Psoas muscle (tissue), 8 donors: ENCODE measurements around the gene IGSF9. TPM values are rescaled to one million over a fixed set of nuclear protein-coding genes. Genes with fewer than 3 reads are reported as not detected.

Experiments used
- ATAC-seq, 4 donors: fragments of 200-7000 bp; cut with Tn5 transposase; one replicate each; pipeline ENCODE4 v1.9.1; 2020; ENCODE audit warnings: moderate library complexity in 3 of 4, mild to moderate bottlenecking in 2 of 4
- DNase-seq, 2 donors: peaks; one replicate each; pipeline ENCODE4 v3.0.0-alpha.2; 2020
- H3K27ac ChIP-seq: fragments of 200-600 bp; one replicate; pipeline ENCODE4 v1.8.0; 2022
- H3K27me3 ChIP-seq, 3 donors: fragments of 200-600 bp in 1 of 3; one replicate each; pipeline versions ENCODE4 v1.6.1 to v1.8.0; 2013 to 2022; ENCODE audit warnings: low read length in 2 of 3, mild to moderate bottlenecking in 2 of 3, moderate library complexity in 1 of 3; ENCODE audit not compliant: insufficient read depth in 3 of 3
- H3K36me3 ChIP-seq, 2 donors: fragments of 200-600 bp in 1 of 2; one replicate each; pipeline versions ENCODE4 v1.6.1 to v1.8.0; 2013 to 2022; ENCODE audit warnings: low read depth in 1 of 2, mild to moderate bottlenecking in 1 of 2, moderate library complexity in 1 of 2; ENCODE audit not compliant: insufficient read depth in 1 of 2
- H3K4me1 ChIP-seq: fragments of 200-600 bp; one replicate; pipeline ENCODE4 v1.8.0; 2022
- H3K4me3 ChIP-seq: fragments of 200-600 bp; one replicate; pipeline ENCODE4 v1.8.0; 2022; ENCODE audit warnings: mild to moderate bottlenecking
- H3K9me3 ChIP-seq: fragments of 200-600 bp; one replicate; pipeline ENCODE4 v1.8.0; 2022
- CTCF ChIP-seq: fragments of 200-600 bp; IDR thresholded peaks from one replicate; pipeline ENCODE4 v1.8.0; 2022; ENCODE audit warnings: antibody characterized with exemption
- WGBS, 3 donors: extraction: QIAGEN DNeasy Blood & Tissue Kit; methylation state at CpG; one replicate each; pipeline versions ENCODE4 v1.1.6 to v1.1.7; 2013; 5-methylcytosine and 5-hydroxymethylcytosine counted together
- intact Hi-C, 2 donors: fragments of 100-400 bp; cut with DNase I; formaldehyde crosslinking; loops; one replicate each; pipeline versions ENCODE4 v1.11.0 to v1.14.2; 2022
- polyA plus RNA-seq, 3 donors: library from polyadenylated mRNA; stranded (reverse); fragments of 200-250 nt; gene quantifications; one replicate each; pipeline ENCODE4 v1.2.3, GENCODE V29; 2013
- total RNA-seq, 4 donors: library from RNA; stranded (reverse); fragmentation: NEBNext Ultra II Directional in 2 of 4; extraction: Animal tissue kit (Norgen Biotek cat#: 25700) in 2 of 4; gene quantifications; one replicate each; pipeline versions ENCODE4 v1.2.1 to v1.2.4, GENCODE V29; 2021 to 2023
- donor health status: healthy with polysubstance abuse.
- donor health status: DM: no; HTN: no; CAD: no; lungs with moderate emphysema.
- donor health status: Bipolar disorder and iron deficiency.
- donor health status: healthy.
- donor health status: DM: yes; HTN: yes; CAD: no.
- donor health status: DM: no; HTN: no; CAD: no.
- donor health status: DM: no; HTN: no; CAD: no.
- donor health status: DM: yes; HTN: yes; CAD: no.

IGSF9 gene
- total and polyA plus RNA-seq, 7 donors: 0.01 TPM; not detected in 5

DNA sequence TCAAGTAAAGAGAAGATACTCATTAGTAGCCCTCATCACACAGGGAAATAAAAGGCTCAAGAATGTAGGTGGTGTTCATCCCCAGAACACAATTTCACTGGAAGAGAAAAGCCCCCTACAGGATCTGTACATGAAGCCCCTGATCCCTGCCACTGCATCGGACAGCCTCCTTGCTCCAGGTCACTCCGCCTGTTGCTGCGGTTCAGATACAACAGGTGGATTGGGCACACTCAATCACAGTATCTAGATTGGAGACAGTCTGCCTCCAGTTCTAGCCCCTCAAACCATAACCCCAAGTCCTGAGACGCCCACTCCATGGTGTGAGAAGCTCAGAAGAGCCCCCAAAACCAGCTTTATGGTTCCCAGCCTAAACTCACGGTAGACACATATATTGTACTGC, 7.5 kb upstream of the IGSF9 start:
- intact Hi-C loops: no loop called here
- WGBS, 3 donors: 78 to 89% (median 79%) methylated on average over 5 of the region's 5 CpGs
- Histone ChIP-seq H3K4me3 (no peak overlapping the region), H3K9me3 (no peaks in the 10 kb centered on the region), H3K27ac (no peak overlapping the region), H3K4me1 (no peaks in the 10 kb centered on the region), H3K36me3 (no peaks in the 10 kb centered on the region), H3K27me3 (peaks cover 0 to 22% (median 0%) of the 10 kb centered on the region in 3 donors)
- DNase-seq: no peak
- ATAC-seq: no peak
- TF ChIP-seq CTCF: no peak

- Histone ChIP-seq H3K4me1 (no peaks in the 10 kb centered on the region), H3K27me3 (peaks cover 0 to 22% (median 0%) of the 10 kb centered on the region in 3 donors), H3K27ac (no peak overlapping the region), H3K36me3 (no peaks in the 10 kb centered on the region), H3K4me3 (no peak overlapping the region), H3K9me3 (no peaks in the 10 kb centered on the region)
- intact Hi-C loops: no loop called here
- no peak for TF ChIP-seq CTCF
- no peak for DNase-seq
- no peak for ATAC-seq
- WGBS, 3 donors: 67 to 78% (median 73%) methylated on average over 1 of the region's 1 CpG
Observed at GRCh38 chr1:159951551-159951950, 6.1 kb upstream of the IGSF9 start.

GRCh38 chr1:159951016-159951415, 5.6 kb upstream of the IGSF9 start:
- intact Hi-C loops: no loop called here
- H3K9me3 ChIP-seq: no peaks in the 10 kb centered on the region
- no peak for TF ChIP-seq CTCF
- no peak overlapping the region for H3K27ac ChIP-seq
- WGBS, 3 donors: 40 to 68% (median 58%) methylated on average over 2 of the region's 2 CpGs
- no peak overlapping the region for H3K4me3 ChIP-seq
- peaks cover 0 to 22% (median 0%) of the 10 kb centered on the region in 3 donors for H3K27me3 ChIP-seq
- H3K4me1 ChIP-seq: no peaks in the 10 kb centered on the region
- no peaks in the 10 kb centered on the region for H3K36me3 ChIP-seq
- ATAC-seq: no peak
- no peak for DNase-seq

GRCh38 chr1:159949981-159950381, 4.6 kb upstream of the IGSF9 start:
- no peaks in the 10 kb centered on the region for H3K36me3 ChIP-seq
- WGBS, 3 donors: 84 to 92% (median 89%) methylated on average over 4 of the region's 4 CpGs
- H3K4me3 ChIP-seq: no peak overlapping the region
- H3K9me3 ChIP-seq: no peaks in the 10 kb centered on the region
- intact Hi-C loops: no loop called here
- TF ChIP-seq CTCF: no peak
- H3K27ac ChIP-seq: no peak overlapping the region
- no peak for DNase-seq
- ATAC-seq: no peak
- peaks cover 0 to 27% (median 2%) of the 10 kb centered on the region in 3 donors for H3K27me3 ChIP-seq
- no peaks in the 10 kb centered on the region for H3K4me1 ChIP-seq

- ATAC-seq: no peak
- Histone ChIP-seq H3K27ac (no peak overlapping the region), H3K27me3 (peaks cover 0 to 33% (median 4%) of the 10 kb centered on the region in 3 donors), H3K9me3 (no peaks in the 10 kb centered on the region), H3K4me3 (no peak overlapping the region), H3K4me1 (no peaks in the 10 kb centered on the region), H3K36me3 (no peaks in the 10 kb centered on the region)
- DNase-seq: no peak
- TF ChIP-seq CTCF: no peak
- WGBS, 3 donors: 74 to 83% (median 77%) methylated on average over 6 of the region's 6 CpGs
- intact Hi-C loops: no loop called here
Observed at GRCh38 chr1:159949123-159949522, 3.7 kb upstream of the IGSF9 start.
